Endothelial cell of umbilical vein (primary cell): ENCODE data around the gene PPP1R11. TPM values are rescaled to one million over a fixed set of nuclear protein-coding genes. Genes with fewer than 3 reads are reported as not detected.

ENCODE experiments used
- BruUV-seq: library from RNA; stranded (reverse); fragments of 400-500 nt; replicated peaks from 2 replicates; lab custom pipeline; 2021; lab: Mats Ljungman, UMichigan
- CTCF ChIA-PET: fragments of 300-600, 350-600 bp; sonication (Branson Sonifier 250); formaldehyde crosslinking; loops from one replicate; lab custom pipeline; 2021; ENCODE audit warnings: antibody characterized with exemption, inconsistent platforms; lab: Charles Lee
- POLR2A ChIA-PET: fragments of 300-600, 350-600 bp; sonication (Branson Sonifier 250); formaldehyde crosslinking; loops from one replicate; lab custom pipeline; 2021; ENCODE audit warnings: antibody characterized with exemption, inconsistent platforms; lab: Charles Lee
- DNase-seq: peaks from one replicate; pipeline ENCODE4 v3.0.0-alpha.2; 2011; ENCODE audit warnings: low read depth, low spot score
- FAIRE-seq: peaks from 2 replicates; lab custom pipeline; 2011; peaks lifted over from hg19 to GRCh38; lab: Jason Lieb, UNC
- H2AFZ ChIP-seq: 2 replicates; pipeline ENCODE4 v1.6.0; 2012; ENCODE audit warnings: low read depth, low read length, control low read depth, inconsistent platforms
- H3K27ac ChIP-seq: 2 replicates; pipeline ENCODE4 v1.5.1; 2011; ENCODE audit warnings: low read depth, mild to moderate bottlenecking, control low read depth, low read length, moderate library complexity; ENCODE audit not compliant: insufficient read depth
- H3K27me3 ChIP-seq, 2 experiments: 2 replicates each; pipeline versions ENCODE4 v1.6.0 to v1.6.1; 2011; ENCODE audit warnings: low read length in 2 of 2, mixed read lengths in 1 of 2; ENCODE audit not compliant: control insufficient read depth in 2 of 2, insufficient read depth in 2 of 2
- H3K36me3 ChIP-seq, 2 experiments: 2 replicates in 1 of 2; 3 replicates in 1 of 2; pipeline ENCODE4 v1.5.1; 2011; ENCODE audit warnings: low read length in 2 of 2, mild to moderate bottlenecking in 1 of 2, moderate library complexity in 1 of 2; ENCODE audit not compliant: control insufficient read depth in 2 of 2, insufficient read depth in 2 of 2; ENCODE audit errors: extremely low read depth in 1 of 2
- H3K4me1 ChIP-seq: 3 replicates; pipeline ENCODE4 v1.5.1; 2011; ENCODE audit warnings: mild to moderate bottlenecking, low read length; ENCODE audit not compliant: control insufficient read depth, insufficient read depth; ENCODE audit errors: extremely low read depth
- H3K4me2 ChIP-seq: 2 replicates; pipeline ENCODE4 v1.6.1; 2011; ENCODE audit warnings: low read length, control low read depth, mixed read lengths; ENCODE audit not compliant: insufficient read depth
- H3K4me3 ChIP-seq, 3 experiments: fragments of 200-600 bp in 1 of 3; sonication (generic), shearing (Covaris generic) in 1 of 3; replicated peaks in 1 of 3; 2 replicates each; pipeline ENCODE4 v1.5.1; 2011 to 2016; ENCODE audit warnings: control low read depth in 3 of 3, low read length in 3 of 3, mild to moderate bottlenecking in 2 of 3, inconsistent platforms in 1 of 3, low read depth in 1 of 3, moderate library complexity in 1 of 3; ENCODE audit not compliant: insufficient read depth in 1 of 3
- H3K79me2 ChIP-seq: 2 replicates; pipeline ENCODE4 v1.6.0; 2012; ENCODE audit warnings: low read length, inconsistent platforms; ENCODE audit not compliant: control insufficient read depth, insufficient read depth
- H3K9ac ChIP-seq: replicated peaks from 2 replicates; pipeline ENCODE3; 2011; ENCODE audit warnings: low read length, control low read depth; ENCODE audit not compliant: insufficient read depth; ENCODE audit errors: extremely low read depth
- H3K9me1 ChIP-seq: replicated peaks from 3 replicates; pipeline ENCODE4 v1.6.0; 2011; ENCODE audit warnings: mild to moderate bottlenecking, low read length; ENCODE audit not compliant: control insufficient read depth, insufficient read depth; ENCODE audit errors: extremely low read depth
- H3K9me3 ChIP-seq: replicated peaks from 2 replicates; pipeline ENCODE4 v1.5.1; 2012; ENCODE audit warnings: low read length, inconsistent platforms; ENCODE audit not compliant: control insufficient read depth, insufficient read depth
- H4K20me1 ChIP-seq: replicated peaks from 2 replicates; pipeline ENCODE3; 2011; ENCODE audit warnings: mild to moderate bottlenecking, low read length; ENCODE audit not compliant: control insufficient read depth, insufficient read depth; ENCODE audit errors: extremely low read depth
- EZH2 ChIP-seq: IDR thresholded peaks from 2 replicates; pipeline ENCODE4 v1.6.1; 2012; ENCODE audit warnings: borderline replicate concordance, low read depth, mild to moderate bottlenecking, moderate library complexity, low read length, inconsistent platforms; ENCODE audit not compliant: severe bottlenecking
- FOS ChIP-seq: IDR thresholded peaks from 2 replicates; pipeline ENCODE4 v1.6.1; 2011; ENCODE audit warnings: mild to moderate bottlenecking, low read length, moderate library complexity, borderline replicate concordance; ENCODE audit not compliant: insufficient read depth
- GATA2 ChIP-seq: IDR thresholded peaks from 2 replicates; pipeline ENCODE4 v1.7.0; 2011; ENCODE audit warnings: low read depth, mild to moderate bottlenecking, moderate library complexity, mixed read lengths, low read length; ENCODE audit not compliant: insufficient read length, insufficient read depth
- JUN ChIP-seq: IDR thresholded peaks from 2 replicates; pipeline ENCODE4 v1.6.1; 2011; ENCODE audit warnings: borderline replicate concordance, low read depth; ENCODE audit not compliant: insufficient read length, insufficient read depth
- MYC ChIP-seq: IDR thresholded peaks from one replicate; pipeline ENCODE4 v1.6.1; 2011; ENCODE audit warnings: mild to moderate bottlenecking, low read depth, low read length
- POLR2A ChIP-seq: IDR thresholded peaks from 2 replicates; pipeline ENCODE4 v1.6.1; 2012; ENCODE audit warnings: low read depth, mild to moderate bottlenecking, control low read depth, low read length
- POLR2AphosphoS5 ChIP-seq: IDR thresholded peaks from 2 replicates; pipeline ENCODE4 v1.6.1; 2012; ENCODE audit warnings: low read depth, mild to moderate bottlenecking, control low read depth, low read length, moderate library complexity; ENCODE audit not compliant: insufficient read depth
- dilution Hi-C: fragments of 300-500 bp; cut with MboI; formaldehyde crosslinking; loops from one replicate; pipeline ENCODE4 v1.15.0; 2019; ENCODE audit warnings: low sequenced_read_pairs; ENCODE audit not compliant: extremely low pct_ligation_motif_present
- intact Hi-C: fragments of 100-400 bp; cut with micrococcal nuclease; formaldehyde crosslinking; loops from one replicate; pipeline ENCODE4 v1.10.0; 2022
- polyA plus RNA-seq, 4 experiments: library from polyadenylated mRNA; depleted of rRNA in 3 of 4; stranded (reverse) in 3 of 4; unstranded in 1 of 4; fragments of >200 nt; gene quantifications; 2 replicates each; pipeline versions ENCODE4 v1.2.1 to v1.2.3, GENCODE V29; 2011 to 2012; ENCODE audit warnings: missing spikeins in 1 of 4
- total RNA-seq: library from RNA; stranded (reverse); gene quantifications from 2 replicates; pipeline ENCODE4 v1.2.3, GENCODE V29; 2021
- TF ChIP-seq, protein P1 (sequence below): IDR thresholded peaks from 2 replicates; pipeline ENCODE4 v1.6.1; 2011; ENCODE audit not compliant: insufficient read depth, insufficient read length
- TF ChIP-seq, protein P2 (sequence below), 2 donors: IDR thresholded peaks; 1 replicate in 1 of 2; 2 replicates in 1 of 2; pipeline ENCODE4 v1.5.1; 2011; ENCODE audit warnings: low read length in 2 of 2, mild to moderate bottlenecking in 2 of 2, moderate library complexity in 2 of 2, control low read depth in 1 of 2, inconsistent platforms in 1 of 2, low read depth in 1 of 2; ENCODE audit not compliant: insufficient read depth in 1 of 2; ENCODE audit errors: extremely low read depth in 1 of 2

The PPP1R11 gene
- total and polyA plus RNA-seq, 2 donors (not counting 3 experiments of a cell fraction or from before 2014, with no cell fraction given): 32.4 to 44.1 TPM

GRCh38 chr6:30066082-30066481, 916 bp upstream of the PPP1R11 start:
- Histone ChIP-seq H3K36me3 (no peaks in the 10 kb centered on the region), H4K20me1 (no peaks in the 10 kb centered on the region), H2AFZ (peak overlapping the region; percentile 59), H3K27me3 (peaks cover 8 to 9% of the 10 kb centered on the region in 2 experiments), H3K27ac (peak overlapping the region; percentile 91), H3K9me3 (no peaks in the 10 kb centered on the region), H3K9me1 (no peaks in the 10 kb centered on the region), H3K9ac (peak overlapping the region; percentile 69), H3K4me1 (peaks cover 22% of the 10 kb centered on the region), H3K79me2 (peaks cover 14% of the 10 kb centered on the region), H3K4me3 (peak overlapping the region; percentile 5 to 75 (median 26)), H3K4me2 (peak overlapping the region; percentile 64)
- TF ChIP-seq POLR2A (no peak), FOS (no peak), EZH2 (no peak), GATA2 (no peak), MYC (no peak), JUN (no peak), POLR2AphosphoS5 (no peak)
- TF ChIP-seq, protein P1, sequence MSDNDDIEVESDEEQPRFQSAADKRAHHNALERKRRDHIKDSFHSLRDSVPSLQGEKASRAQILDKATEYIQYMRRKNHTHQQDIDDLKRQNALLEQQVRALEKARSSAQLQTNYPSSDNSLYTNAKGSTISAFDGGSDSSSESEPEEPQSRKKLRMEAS: no peak
- TF ChIP-seq, protein P2, sequence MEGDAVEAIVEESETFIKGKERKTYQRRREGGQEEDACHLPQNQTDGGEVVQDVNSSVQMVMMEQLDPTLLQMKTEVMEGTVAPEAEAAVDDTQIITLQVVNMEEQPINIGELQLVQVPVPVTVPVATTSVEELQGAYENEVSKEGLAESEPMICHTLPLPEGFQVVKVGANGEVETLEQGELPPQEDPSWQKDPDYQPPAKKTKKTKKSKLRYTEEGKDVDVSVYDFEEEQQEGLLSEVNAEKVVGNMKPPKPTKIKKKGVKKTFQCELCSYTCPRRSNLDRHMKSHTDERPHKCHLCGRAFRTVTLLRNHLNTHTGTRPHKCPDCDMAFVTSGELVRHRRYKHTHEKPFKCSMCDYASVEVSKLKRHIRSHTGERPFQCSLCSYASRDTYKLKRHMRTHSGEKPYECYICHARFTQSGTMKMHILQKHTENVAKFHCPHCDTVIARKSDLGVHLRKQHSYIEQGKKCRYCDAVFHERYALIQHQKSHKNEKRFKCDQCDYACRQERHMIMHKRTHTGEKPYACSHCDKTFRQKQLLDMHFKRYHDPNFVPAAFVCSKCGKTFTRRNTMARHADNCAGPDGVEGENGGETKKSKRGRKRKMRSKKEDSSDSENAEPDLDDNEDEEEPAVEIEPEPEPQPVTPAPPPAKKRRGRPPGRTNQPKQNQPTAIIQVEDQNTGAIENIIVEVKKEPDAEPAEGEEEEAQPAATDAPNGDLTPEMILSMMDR (IDR thresholded peaks at IDR 0.05; ENCODE audit: extremely low read depth in 1 of 2, insufficient read depth in 1 of 2, low read depth in 1 of 2, low read length in 2 of 2): no peak
- peak; percentile 4 for DNase-seq
- BruUV-seq: no TSS peak
- ChIA-PET POLR2A (no interaction called here), CTCF (interaction anchor here (1.7 to 2.3 kb wide), 2 partner anchors 36 to 37 kb away, joined by 11 to 13 read pairs; no protein-coding TSS in a partner anchor)
- intact Hi-C loops (loop anchor here (5.0 kb wide), 2 partner anchors 99 to 261 kb away; partner anchors contain the start of gene TRIM39), dilution Hi-C loops (no loop called here)
- FAIRE-seq: no peak
